GM19397 (cell line): ENCODE measurements around the gene CHRM4.

Experiments used
- ATAC-seq: cut with Tn5 transposase; IDR thresholded peaks from one replicate; pipeline ENCODE4 v1.9.1; 2021; ENCODE audit warnings: mild to moderate bottlenecking, moderate library complexity; ENCODE audit not compliant: unreplicated experiment

Gene CHRM4

GRCh38 chr11:46369458-46370152, 22.0 kb downstream of the CHRM4 start:
- ATAC-seq = peak; percentile 46

- ATAC-seq = no peak
These were observed 23.7 kb downstream of the CHRM4 start for GRCh38 chr11:46367916-46368267.

GRCh38 chr11:46367244-46367915, 24.2 kb downstream of the CHRM4 start:
- peak; percentile 51 for ATAC-seq

GRCh38 chr11:46366661-46367161, 24.9 kb downstream of the CHRM4 start:
- ATAC-seq = no peak

- ATAC-seq = no peak
These were observed 25.3 kb downstream of the CHRM4 start for GRCh38 chr11:46366260-46366659.

- ATAC-seq = no peak
These were observed 26.8 kb downstream of the CHRM4 start for GRCh38 chr11:46364791-46365190.

- ATAC-seq = no peak
These were observed 27.5 kb downstream of the CHRM4 start for GRCh38 chr11:46364056-46364455.

- no peak for ATAC-seq
These were observed 28.0 kb downstream of the CHRM4 start for GRCh38 chr11:46363455-46364005.

- no peak for ATAC-seq
These were observed 28.6 kb downstream of the CHRM4 start for GRCh38 chr11:46363031-46363407.

- no peak for ATAC-seq
These were observed 29.2 kb downstream of the CHRM4 start for GRCh38 chr11:46362156-46363030.

- ATAC-seq = peak; percentile 79
These were observed 30.1 kb downstream of the CHRM4 start for GRCh38 chr11:46361283-46362155.

GRCh38 chr11:46360878-46361277, 30.7 kb downstream of the CHRM4 start:
- ATAC-seq = peak; percentile 7

- no peak for ATAC-seq
These were observed 31.6 kb downstream of the CHRM4 start for GRCh38 chr11:46359953-46360352.

GRCh38 chr11:46357483-46357936, 34.1 kb downstream of the CHRM4 start:
- ATAC-seq = no peak

- no peak for ATAC-seq
These were observed 34.6 kb downstream of the CHRM4 start for GRCh38 chr11:46356924-46357482.

GRCh38 chr11:46353698-46354097, 37.9 kb downstream of the CHRM4 start:
- no peak for ATAC-seq

GRCh38 chr11:46352063-46352841, 39.3 kb downstream of the CHRM4 start:
- no peak for ATAC-seq

- no peak for ATAC-seq
These were observed 40.0 kb downstream of the CHRM4 start for GRCh38 chr11:46351606-46352005.

- ATAC-seq = no peak
These were observed 40.4 kb downstream of the CHRM4 start for GRCh38 chr11:46351148-46351547.
